Measurements from ENCODE around the gene TCF7L2.

DNA sequence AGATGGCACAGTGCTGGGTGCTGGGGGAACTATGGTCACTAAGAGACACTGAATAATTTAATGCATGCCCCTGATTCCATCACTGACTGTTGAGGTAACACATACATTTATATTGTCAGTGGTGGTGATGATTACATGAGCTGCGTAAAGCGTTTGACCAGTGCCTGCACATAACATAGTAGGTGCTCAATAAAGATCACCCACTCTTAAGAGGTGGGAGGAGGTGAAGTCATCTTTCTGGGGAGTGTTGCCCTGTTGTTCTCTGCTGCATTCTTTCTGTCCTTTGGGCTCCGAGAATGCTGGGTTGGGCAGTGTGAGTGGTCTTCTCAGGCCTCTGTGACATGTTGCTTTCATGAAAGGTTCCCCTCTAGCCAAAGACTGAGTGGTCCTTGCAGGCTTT is 68.0 kb downstream of the TCF7L2 start:
- no peak for TF ChIP-seq POLR2A (IDR thresholded peaks at IDR 0.05)
- TF ChIP-seq, protein P1, sequence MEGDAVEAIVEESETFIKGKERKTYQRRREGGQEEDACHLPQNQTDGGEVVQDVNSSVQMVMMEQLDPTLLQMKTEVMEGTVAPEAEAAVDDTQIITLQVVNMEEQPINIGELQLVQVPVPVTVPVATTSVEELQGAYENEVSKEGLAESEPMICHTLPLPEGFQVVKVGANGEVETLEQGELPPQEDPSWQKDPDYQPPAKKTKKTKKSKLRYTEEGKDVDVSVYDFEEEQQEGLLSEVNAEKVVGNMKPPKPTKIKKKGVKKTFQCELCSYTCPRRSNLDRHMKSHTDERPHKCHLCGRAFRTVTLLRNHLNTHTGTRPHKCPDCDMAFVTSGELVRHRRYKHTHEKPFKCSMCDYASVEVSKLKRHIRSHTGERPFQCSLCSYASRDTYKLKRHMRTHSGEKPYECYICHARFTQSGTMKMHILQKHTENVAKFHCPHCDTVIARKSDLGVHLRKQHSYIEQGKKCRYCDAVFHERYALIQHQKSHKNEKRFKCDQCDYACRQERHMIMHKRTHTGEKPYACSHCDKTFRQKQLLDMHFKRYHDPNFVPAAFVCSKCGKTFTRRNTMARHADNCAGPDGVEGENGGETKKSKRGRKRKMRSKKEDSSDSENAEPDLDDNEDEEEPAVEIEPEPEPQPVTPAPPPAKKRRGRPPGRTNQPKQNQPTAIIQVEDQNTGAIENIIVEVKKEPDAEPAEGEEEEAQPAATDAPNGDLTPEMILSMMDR (IDR thresholded peaks at IDR 0.05): no peak

Measured in ovary (tissue), 3 donors.